GM21423 (cell line): Measurements from ENCODE around the gene SELENOI.

ENCODE experiments used
- ATAC-seq: cut with Tn5 transposase; IDR thresholded peaks from one replicate; pipeline ENCODE4 v1.9.1; 2021; ENCODE audit warnings: mild to moderate bottlenecking, moderate library complexity; ENCODE audit not compliant: unreplicated experiment

SELENOI gene

DNA sequence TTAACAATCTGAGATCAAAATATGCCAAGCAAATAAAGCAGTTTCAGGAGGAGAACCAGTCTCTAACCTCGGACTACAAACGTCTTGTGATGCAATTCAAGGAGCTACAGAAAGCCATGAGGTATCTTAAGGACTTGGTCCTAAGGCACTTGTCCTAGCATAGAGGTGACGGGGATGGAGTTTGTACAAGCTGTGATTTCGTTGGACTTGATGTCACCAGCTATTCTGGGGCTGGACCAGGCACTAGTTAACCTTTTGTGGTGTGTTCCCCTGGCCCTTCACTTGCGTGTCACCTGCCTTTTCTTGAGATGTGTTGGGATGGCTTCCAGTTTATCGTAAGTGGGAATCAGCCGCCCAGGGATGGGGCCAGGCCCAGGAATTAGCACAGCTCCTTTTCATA, 98.3 kb downstream of the SELENOI start:
- ATAC-seq: no peak
